Measurements from ENCODE around the gene CCDC15. TPM values are rescaled to one million over a fixed set of nuclear protein-coding genes. Genes with fewer than 3 reads are reported as not detected.

Gene CCDC15
- total and polyA plus RNA-seq, 2 experiments from 2014 or later: 2.9 to 3.3 TPM

- TF ChIP-seq, protein P1, sequence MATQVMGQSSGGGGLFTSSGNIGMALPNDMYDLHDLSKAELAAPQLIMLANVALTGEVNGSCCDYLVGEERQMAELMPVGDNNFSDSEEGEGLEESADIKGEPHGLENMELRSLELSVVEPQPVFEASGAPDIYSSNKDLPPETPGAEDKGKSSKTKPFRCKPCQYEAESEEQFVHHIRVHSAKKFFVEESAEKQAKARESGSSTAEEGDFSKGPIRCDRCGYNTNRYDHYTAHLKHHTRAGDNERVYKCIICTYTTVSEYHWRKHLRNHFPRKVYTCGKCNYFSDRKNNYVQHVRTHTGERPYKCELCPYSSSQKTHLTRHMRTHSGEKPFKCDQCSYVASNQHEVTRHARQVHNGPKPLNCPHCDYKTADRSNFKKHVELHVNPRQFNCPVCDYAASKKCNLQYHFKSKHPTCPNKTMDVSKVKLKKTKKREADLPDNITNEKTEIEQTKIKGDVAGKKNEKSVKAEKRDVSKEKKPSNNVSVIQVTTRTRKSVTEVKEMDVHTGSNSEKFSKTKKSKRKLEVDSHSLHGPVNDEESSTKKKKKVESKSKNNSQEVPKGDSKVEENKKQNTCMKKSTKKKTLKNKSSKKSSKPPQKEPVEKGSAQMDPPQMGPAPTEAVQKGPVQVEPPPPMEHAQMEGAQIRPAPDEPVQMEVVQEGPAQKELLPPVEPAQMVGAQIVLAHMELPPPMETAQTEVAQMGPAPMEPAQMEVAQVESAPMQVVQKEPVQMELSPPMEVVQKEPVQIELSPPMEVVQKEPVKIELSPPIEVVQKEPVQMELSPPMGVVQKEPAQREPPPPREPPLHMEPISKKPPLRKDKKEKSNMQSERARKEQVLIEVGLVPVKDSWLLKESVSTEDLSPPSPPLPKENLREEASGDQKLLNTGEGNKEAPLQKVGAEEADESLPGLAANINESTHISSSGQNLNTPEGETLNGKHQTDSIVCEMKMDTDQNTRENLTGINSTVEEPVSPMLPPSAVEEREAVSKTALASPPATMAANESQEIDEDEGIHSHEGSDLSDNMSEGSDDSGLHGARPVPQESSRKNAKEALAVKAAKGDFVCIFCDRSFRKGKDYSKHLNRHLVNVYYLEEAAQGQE (IDR thresholded peaks at IDR 0.05; ENCODE audit: unreplicated experiment): no peak
- no peak for TF ChIP-seq EZH2phosphoT487 (IDR thresholded peaks at IDR 0.05; ENCODE audit: unreplicated experiment)
- TF ChIP-seq CREB1 (CRISPR knock-in tag; IDR thresholded peaks at IDR 0.05; ENCODE audit: low read depth): no peak
- TF ChIP-seq, protein P2, sequence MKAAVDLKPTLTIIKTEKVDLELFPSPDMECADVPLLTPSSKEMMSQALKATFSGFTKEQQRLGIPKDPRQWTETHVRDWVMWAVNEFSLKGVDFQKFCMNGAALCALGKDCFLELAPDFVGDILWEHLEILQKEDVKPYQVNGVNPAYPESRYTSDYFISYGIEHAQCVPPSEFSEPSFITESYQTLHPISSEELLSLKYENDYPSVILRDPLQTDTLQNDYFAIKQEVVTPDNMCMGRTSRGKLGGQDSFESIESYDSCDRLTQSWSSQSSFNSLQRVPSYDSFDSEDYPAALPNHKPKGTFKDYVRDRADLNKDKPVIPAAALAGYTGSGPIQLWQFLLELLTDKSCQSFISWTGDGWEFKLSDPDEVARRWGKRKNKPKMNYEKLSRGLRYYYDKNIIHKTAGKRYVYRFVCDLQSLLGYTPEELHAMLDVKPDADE (IDR thresholded peaks at IDR 0.05): no peak
- no peak for TF ChIP-seq JUNB (IDR thresholded peaks at IDR 0.05; ENCODE audit: unreplicated experiment)
- no peak for TF ChIP-seq POLR2AphosphoS5 (IDR thresholded peaks at IDR 0.05; ENCODE audit: low read depth)
- TF ChIP-seq EZH2 (IDR thresholded peaks at IDR 0.05; ENCODE audit: low read depth, unreplicated experiment): no peak
- TF ChIP-seq, protein P3, sequence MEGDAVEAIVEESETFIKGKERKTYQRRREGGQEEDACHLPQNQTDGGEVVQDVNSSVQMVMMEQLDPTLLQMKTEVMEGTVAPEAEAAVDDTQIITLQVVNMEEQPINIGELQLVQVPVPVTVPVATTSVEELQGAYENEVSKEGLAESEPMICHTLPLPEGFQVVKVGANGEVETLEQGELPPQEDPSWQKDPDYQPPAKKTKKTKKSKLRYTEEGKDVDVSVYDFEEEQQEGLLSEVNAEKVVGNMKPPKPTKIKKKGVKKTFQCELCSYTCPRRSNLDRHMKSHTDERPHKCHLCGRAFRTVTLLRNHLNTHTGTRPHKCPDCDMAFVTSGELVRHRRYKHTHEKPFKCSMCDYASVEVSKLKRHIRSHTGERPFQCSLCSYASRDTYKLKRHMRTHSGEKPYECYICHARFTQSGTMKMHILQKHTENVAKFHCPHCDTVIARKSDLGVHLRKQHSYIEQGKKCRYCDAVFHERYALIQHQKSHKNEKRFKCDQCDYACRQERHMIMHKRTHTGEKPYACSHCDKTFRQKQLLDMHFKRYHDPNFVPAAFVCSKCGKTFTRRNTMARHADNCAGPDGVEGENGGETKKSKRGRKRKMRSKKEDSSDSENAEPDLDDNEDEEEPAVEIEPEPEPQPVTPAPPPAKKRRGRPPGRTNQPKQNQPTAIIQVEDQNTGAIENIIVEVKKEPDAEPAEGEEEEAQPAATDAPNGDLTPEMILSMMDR (conservative IDR thresholded peaks at IDR 0.05; ENCODE audit: low read depth in 2 of 2): no peak
- no peak for TF ChIP-seq ZNF114 (CRISPR knock-in tag; IDR thresholded peaks at IDR 0.05)
- no peak for TF ChIP-seq STAT1 (IDR thresholded peaks at IDR 0.05; ENCODE audit: unreplicated experiment)
Observed at GRCh38 chr11:124923296-124923695, 30.7 kb upstream of the CCDC15 start (continued).

- peaks cover 6% of the 10 kb centered on the region for H3K27me3 Mint-ChIP-seq (ENCODE audit: insufficient read depth, low read depth, poor library complexity)
- H3K27ac ChIP-seq (ENCODE audit: low read depth): no peak overlapping the region
- H3K4me3 Mint-ChIP-seq: no peak overlapping the region
- H2AFZ ChIP-seq: no peak overlapping the region
- H4K20me1 ChIP-seq (replicated peaks; ENCODE audit: insufficient read depth): no peaks in the 10 kb centered on the region
- no peaks in the 10 kb centered on the region for H3K9me3 Mint-ChIP-seq
- no peak overlapping the region for H3K4me2 ChIP-seq
- no peak overlapping the region for H3K27ac Mint-ChIP-seq
- no peak overlapping the region for H3K4me3 ChIP-seq
- no peaks in the 10 kb centered on the region for H3K36me3 ChIP-seq (ENCODE audit: insufficient read depth)
- H3K36me3 Mint-ChIP-seq (ENCODE audit: low read depth): no peaks in the 10 kb centered on the region
- H3K79me2 ChIP-seq (replicated peaks; ENCODE audit: insufficient read depth): no peaks in the 10 kb centered on the region
- H3K4me1 Mint-ChIP-seq: no peaks in the 10 kb centered on the region
- H3K9me2 ChIP-seq (ENCODE audit: insufficient read depth): no peaks in the 10 kb centered on the region
- ATAC-seq: no peak
- H3K4me1 ChIP-seq (ENCODE audit: insufficient read depth): no peaks in the 10 kb centered on the region
- H3F3A ChIP-seq (replicated peaks; ENCODE audit: low read depth): no peaks in the 10 kb centered on the region
- peaks cover 1% of the 10 kb centered on the region; the same call in 1 of the 2 replicates for H3K27me3 ChIP-seq (ENCODE audit: insufficient read depth)
- no peak for DNase-seq (ENCODE audit: low spot score)
- TF ChIP-seq, protein P3 (conservative IDR thresholded peaks at IDR 0.05; ENCODE audit: low read depth in 2 of 2): no peak
Observed at GRCh38 chr11:124928942-124929665, 24.9 kb upstream of the CCDC15 start.
